IMR-90 (cell line): ENCODE results near the gene SHLD1. TPM values are rescaled to one million over a fixed set of nuclear protein-coding genes. Genes with fewer than 3 reads are reported as not detected.

ENCODE experiments used
- ATAC-seq: fragments of 200-7000 bp; cut with Tn5 transposase; 2 replicates; pipeline ENCODE4 v1.9.1; 2020; ENCODE audit warnings: low read depth, mild to moderate bottlenecking, moderate library complexity
- BruUV-seq: library from RNA; stranded (reverse); fragments of 400-500 nt; replicated peaks from 2 replicates; lab custom pipeline; 2021; lab: Mats Ljungman, UMichigan
- CTCF ChIA-PET: fragments of 300-600 bp; formaldehyde crosslinking; extraction: SDS; loops from one replicate; lab custom pipeline; 2021; ENCODE audit warnings: antibody characterized with exemption; lab: Yijun Ruan, JAX
- POLR2A ChIA-PET: fragments of 300-600 bp; sonication (Branson Sonifier 250); formaldehyde crosslinking; loops from one replicate; lab custom pipeline; 2022; ENCODE audit warnings: antibody characterized with exemption; ENCODE audit not compliant: unreplicated experiment; lab: Charles Lee
- DNase-seq: peaks from one replicate; pipeline ENCODE4 v3.0.0; 2013
- H2AFZ ChIP-seq: replicated peaks from 2 replicates; pipeline ENCODE3; 2013; ENCODE audit warnings: low read length, mild to moderate bottlenecking; ENCODE audit not compliant: poor library complexity
- H2AK5ac ChIP-seq: 2 replicates; pipeline ENCODE4 v1.6.1; 2013; ENCODE audit warnings: low read depth, low read length, inconsistent platforms
- H2AK9ac ChIP-seq: replicated peaks from 2 replicates; pipeline ENCODE3; 2013; ENCODE audit warnings: mild to moderate bottlenecking, low read depth, low read length, moderate library complexity; ENCODE audit not compliant: poor library complexity
- H2BK120ac ChIP-seq: 2 replicates; pipeline ENCODE4 v1.6.1; 2013; ENCODE audit warnings: low read depth, low read length, inconsistent platforms
- H2BK15ac ChIP-seq: 3 replicates; pipeline ENCODE4 v1.6.1; 2013; ENCODE audit warnings: low read depth, low read length, inconsistent platforms
- H2BK20ac ChIP-seq: 2 replicates; pipeline ENCODE4 v1.6.1; 2013; ENCODE audit warnings: low read depth, mild to moderate bottlenecking, inconsistent platforms, low read length, moderate library complexity
- H2BK5ac ChIP-seq: 2 replicates; pipeline ENCODE4 v1.6.1; 2013; ENCODE audit warnings: mild to moderate bottlenecking, low read depth, low read length, inconsistent platforms; ENCODE audit not compliant: poor library complexity, severe bottlenecking
- H3K14ac ChIP-seq: replicated peaks from 2 replicates; pipeline ENCODE4 v1.6.1; 2013; ENCODE audit warnings: low read depth, low read length, inconsistent platforms
- H3K18ac ChIP-seq: 2 replicates; pipeline ENCODE4 v1.6.1; 2013; ENCODE audit warnings: low read depth, low read length, control low read depth
- H3K23ac ChIP-seq: 2 replicates; pipeline ENCODE4 v1.6.1; 2013; ENCODE audit warnings: low read depth, low read length, inconsistent platforms
- H3K27ac ChIP-seq: 2 replicates; pipeline ENCODE4 v1.5.1; 2013; ENCODE audit warnings: mild to moderate bottlenecking, control low read depth, low read length; ENCODE audit not compliant: insufficient read depth
- H3K27me3 ChIP-seq: 2 replicates; pipeline ENCODE4 v1.6.1; 2013; ENCODE audit warnings: low read length; ENCODE audit not compliant: control insufficient read depth, insufficient read depth
- H3K36me3 ChIP-seq: 2 replicates; pipeline ENCODE4 v1.6.1; 2013; ENCODE audit warnings: low read length, mixed read lengths; ENCODE audit not compliant: control insufficient read depth, insufficient read depth
- H3K4ac ChIP-seq: 2 replicates; pipeline ENCODE4 v1.6.1; 2013; ENCODE audit warnings: low read depth, low read length, inconsistent platforms
- H3K4me1 ChIP-seq: 2 replicates; pipeline ENCODE4 v1.6.1; 2013; ENCODE audit warnings: low read length, mixed read lengths; ENCODE audit not compliant: control insufficient read depth, insufficient read depth
- H3K4me2 ChIP-seq: 2 replicates; pipeline ENCODE4 v1.6.1; 2013; ENCODE audit warnings: low read depth, mild to moderate bottlenecking, control low read depth, low read length, moderate library complexity
- H3K4me3 ChIP-seq: 2 replicates; pipeline ENCODE4 v1.5.1; 2013; ENCODE audit warnings: low read depth, mild to moderate bottlenecking, control low read depth, low read length, moderate library complexity; ENCODE audit not compliant: insufficient read depth
- H3K56ac ChIP-seq: 2 replicates; pipeline ENCODE4 v1.6.1; 2013; ENCODE audit warnings: low read length, inconsistent platforms; ENCODE audit not compliant: insufficient read depth; ENCODE audit errors: extremely low read depth
- H3K79me1 ChIP-seq, 2 experiments: 2 replicates each; pipeline ENCODE4 v1.6.1; 2013; ENCODE audit warnings: low read length in 2 of 2, inconsistent platforms in 1 of 2, low read depth in 1 of 2
- H3K9ac ChIP-seq: 2 replicates; pipeline ENCODE4 v1.6.1; 2013; ENCODE audit warnings: low read depth, low read length, control low read depth
- H3K9me1 ChIP-seq: 2 replicates; pipeline ENCODE4 v1.6.1; 2013; ENCODE audit warnings: low read length, inconsistent platforms; ENCODE audit not compliant: insufficient read depth
- H3K9me3 ChIP-seq: 2 replicates; pipeline ENCODE4 v1.6.1; 2013; ENCODE audit warnings: low read length; ENCODE audit not compliant: control insufficient read depth, insufficient read depth
- H4K20me1 ChIP-seq: 2 replicates; pipeline ENCODE4 v1.6.1; 2013; ENCODE audit warnings: low read length, inconsistent platforms; ENCODE audit not compliant: insufficient read depth
- H4K5ac ChIP-seq: 2 replicates; pipeline ENCODE4 v1.6.1; 2013; ENCODE audit warnings: mild to moderate bottlenecking, low read depth, low read length, control low read depth
- H4K8ac ChIP-seq, 2 experiments: 2 replicates each; pipeline ENCODE4 v1.6.1; 2013; ENCODE audit warnings: low read depth in 2 of 2, low read length in 2 of 2, control low read depth in 1 of 2, inconsistent platforms in 1 of 2
- H4K91ac ChIP-seq: 2 replicates; pipeline ENCODE4 v1.6.1; 2013; ENCODE audit warnings: low read depth, low read length, inconsistent platforms; ENCODE audit not compliant: insufficient read depth
- BHLHE40 ChIP-seq: fragments of 150-350 bp; IDR thresholded peaks from 2 replicates; pipeline ENCODE4 v1.6.1; 2016; ENCODE audit warnings: mild to moderate bottlenecking, low read depth, low read length
- ELK1 ChIP-seq: fragments of 150-350 bp; IDR thresholded peaks from 2 replicates; pipeline ENCODE4 v1.6.1; 2016; ENCODE audit warnings: low read depth, mild to moderate bottlenecking, low read length, moderate library complexity, borderline replicate concordance
- MAFK ChIP-seq: IDR thresholded peaks from 2 replicates; pipeline ENCODE4 v1.6.1; 2012; ENCODE audit warnings: low read depth, low read length, improper control_type of control experiment
- MAZ ChIP-seq: IDR thresholded peaks from 2 replicates; pipeline ENCODE4 v1.6.1; 2012; ENCODE audit warnings: low read depth, mild to moderate bottlenecking, low read length, improper control_type of control experiment, moderate library complexity, borderline replicate concordance
- NFE2L2 ChIP-seq: fragments of 150-350 bp; IDR thresholded peaks from 2 replicates; pipeline ENCODE4 v1.6.1; 2016; ENCODE audit warnings: low read depth, mild to moderate bottlenecking, low read length
- POLR2A ChIP-seq: IDR thresholded peaks from 2 replicates; pipeline ENCODE4 v1.6.1; 2012; ENCODE audit warnings: mild to moderate bottlenecking, low read depth, low read length
- RCOR1 ChIP-seq: IDR thresholded peaks from 2 replicates; pipeline ENCODE4 v1.6.1; 2012; ENCODE audit warnings: mild to moderate bottlenecking, low read length, improper control_type of control experiment; ENCODE audit not compliant: insufficient replicate concordance
- RFX5 ChIP-seq: IDR thresholded peaks from 2 replicates; pipeline ENCODE4 v1.8.0; 2012; ENCODE audit warnings: low read depth, mild to moderate bottlenecking, low read length, moderate library complexity
- USF2 ChIP-seq: fragments of 150-350 bp; IDR thresholded peaks from 2 replicates; pipeline ENCODE4 v1.6.1; 2017; ENCODE audit warnings: mild to moderate bottlenecking, antibody characterized with exemption, low read length, low read depth
- WGBS, 2 experiments: methylation state at CpG; one replicate each; pipeline versions ENCODE4 v1.1.5 to v1.1.7; 2013; ENCODE audit warnings: missing lambda C conversion rate in 2 of 2; ENCODE audit not compliant: insufficient read length in 1 of 2; ENCODE audit errors: extremely low coverage in 2 of 2; 5-methylcytosine and 5-hydroxymethylcytosine counted together
- dilution Hi-C: fragments of 300-500 bp; cut with HindIII; formaldehyde crosslinking; loops from one replicate; pipeline ENCODE4 v1.14.3; 2018; ENCODE audit warnings: low sequenced_read_pairs; ENCODE audit not compliant: unreplicated experiment
- in situ Hi-C: fragments of 300-500 bp; cut with MboI; formaldehyde crosslinking; loops from 3 replicates; pipeline ENCODE4 v1.14.3; 2019; ENCODE audit warnings: low sequenced_read_pairs, inconsistent platforms, mixed read lengths
- intact Hi-C: fragments of 100-400 bp; cut with micrococcal nuclease; formaldehyde crosslinking; loops from 2 replicates; pipeline ENCODE4 v1.10.0; 2022
- polyA plus RNA-seq, 3 experiments: library from polyadenylated mRNA; depleted of rRNA; stranded (reverse); fragments of >200 nt; gene quantifications; 2 replicates each; pipeline ENCODE4 v1.2.3, GENCODE V29; 2012; ENCODE audit warnings: low replicate concordance in 1 of 3
- total RNA-seq: library from RNA; depleted of rRNA; stranded (reverse); fragments of >200 nt; gene quantifications from 2 replicates; pipeline ENCODE4 v1.2.3, GENCODE V29; 2012

SHLD1 gene
- total and polyA plus RNA-seq, 2 of the 4 experiments (the other 2 are of a cell fraction): 2.6 to 3.0 TPM

- H3K4ac ChIP-seq: peak overlapping the region; percentile 94; the same call in 1 of the 2 replicates
- H2BK15ac ChIP-seq: peak overlapping the region; percentile 80
- ChIA-PET POLR2A (no interaction called here), CTCF (no interaction called here)
- peak overlapping the region; percentile 88; the same call in 1 of the 2 replicates for H3K27ac ChIP-seq
- no peak overlapping the region for H3K9ac ChIP-seq
- H3K14ac ChIP-seq: no peak overlapping the region
- H3K9me1 ChIP-seq: peaks cover 8% of the 10 kb centered on the region
- no TSS peak for BruUV-seq
- H3K79me1 ChIP-seq: no peaks in the 10 kb centered on the region
- H3K9me3 ChIP-seq: no peaks in the 10 kb centered on the region
- dilution Hi-C loops: no loop called here
- peak overlapping the region; percentile 92 for H2BK20ac ChIP-seq
- peak overlapping the region; percentile 14 for H2BK5ac ChIP-seq
- H4K5ac ChIP-seq: peak overlapping the region; percentile 88; the same call in 1 of the 2 replicates
- H3K56ac ChIP-seq: no peak overlapping the region
- intact Hi-C loops: loop anchor here (5.0 kb wide), 2 partner anchors 84 to 129 kb away; no protein-coding TSS in a partner anchor
- H3K27me3 ChIP-seq: peaks cover 1% of the 10 kb centered on the region; the same call in 1 of the 2 replicates
- in situ Hi-C loops: no loop called here
- no peak overlapping the region for H3K4me3 ChIP-seq
- 20% methylated on average over 1 of the region's 3 CpGs; no CpG with 5 or more reads in 1 of the 2 experiments for WGBS, 2 experiments
- TF ChIP-seq RCOR1 (no peak), POLR2A (no peak), USF2 (no peak), MAZ (no peak), MAFK (no peak), RFX5 (no peak), BHLHE40 (no peak), ELK1 (no peak), NFE2L2 (no peak)
- peak overlapping the region; percentile 98; the same call in 1 of the 2 replicates for H2BK120ac ChIP-seq
- H3K23ac ChIP-seq: no peak overlapping the region
- no peaks in the 10 kb centered on the region for H4K20me1 ChIP-seq
- H2AFZ ChIP-seq: no peak overlapping the region
- ATAC-seq: no peak
- H3K18ac ChIP-seq: peak overlapping the region; percentile 96
- peak; percentile 49 for DNase-seq
- H3K36me3 ChIP-seq: no peaks in the 10 kb centered on the region
- peaks cover 16% of the 10 kb centered on the region for H3K4me1 ChIP-seq
- no peak overlapping the region for H2AK9ac ChIP-seq
- peak overlapping the region; percentile 84 for H2AK5ac ChIP-seq
- peak overlapping the region; percentile 38 to 88; a peak in 3 of 4 replicates for H4K8ac ChIP-seq
- no peak overlapping the region for H3K4me2 ChIP-seq
- H4K91ac ChIP-seq: peak overlapping the region; percentile 65; the same call in 1 of the 2 replicates
Measured at GRCh38 chr20:5735845-5736510, 14.2 kb upstream of the SHLD1 start.
